Stimulated activated CD8-positive, alpha-beta memory T cell treated with anti-CD3 and anti-CD28 coated beads, Interleukin-12 subunit alpha, Interleukin-12 subunit beta, amount 100 ng/mL, for 1 hour (primary cell): ENCODE results near the gene PROK2.

Source experiments
- DNase-seq: peaks from one replicate; pipeline ENCODE4 v3.0.0-alpha.2; 2020; ENCODE audit warnings: low read depth

PROK2 gene

DNA sequence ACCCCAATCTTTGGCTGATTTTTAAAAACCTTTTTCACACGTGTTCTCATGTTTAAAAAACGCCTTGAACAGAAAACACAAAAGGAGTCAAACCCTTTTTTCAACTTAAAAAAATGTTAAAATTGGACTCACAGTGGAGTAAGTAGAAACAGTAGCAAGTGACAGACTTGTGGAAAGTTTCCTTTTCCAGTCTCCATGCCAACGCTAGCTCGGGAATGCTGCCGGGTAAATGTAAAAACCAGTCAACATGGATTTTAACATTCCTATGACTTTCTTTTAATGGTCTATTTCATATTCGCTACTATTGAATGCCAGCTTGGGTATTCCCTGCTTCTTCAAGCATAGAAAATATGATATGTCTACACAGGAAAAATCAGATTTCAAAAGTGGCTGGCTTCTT lies 1.6 kb upstream of the PROK2 start:
- no peak for DNase-seq

DNA sequence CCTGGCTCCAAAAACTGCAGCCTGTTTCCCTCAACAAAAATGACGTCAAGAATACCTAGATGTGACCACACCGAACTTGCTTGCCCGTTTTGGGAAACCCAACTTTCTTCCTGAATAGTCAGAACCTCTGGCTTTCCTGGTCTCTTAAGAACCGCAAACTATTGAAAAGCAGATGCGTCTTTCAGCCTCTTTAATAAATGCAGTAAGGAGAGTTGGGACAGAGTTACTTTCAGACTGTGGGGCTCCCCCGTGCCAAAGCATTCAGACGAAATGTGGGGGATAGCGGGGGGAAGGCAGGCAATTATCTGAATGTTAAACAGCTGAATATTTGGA lies 1.2 kb upstream of the PROK2 start:
- no peak for DNase-seq

DNA sequence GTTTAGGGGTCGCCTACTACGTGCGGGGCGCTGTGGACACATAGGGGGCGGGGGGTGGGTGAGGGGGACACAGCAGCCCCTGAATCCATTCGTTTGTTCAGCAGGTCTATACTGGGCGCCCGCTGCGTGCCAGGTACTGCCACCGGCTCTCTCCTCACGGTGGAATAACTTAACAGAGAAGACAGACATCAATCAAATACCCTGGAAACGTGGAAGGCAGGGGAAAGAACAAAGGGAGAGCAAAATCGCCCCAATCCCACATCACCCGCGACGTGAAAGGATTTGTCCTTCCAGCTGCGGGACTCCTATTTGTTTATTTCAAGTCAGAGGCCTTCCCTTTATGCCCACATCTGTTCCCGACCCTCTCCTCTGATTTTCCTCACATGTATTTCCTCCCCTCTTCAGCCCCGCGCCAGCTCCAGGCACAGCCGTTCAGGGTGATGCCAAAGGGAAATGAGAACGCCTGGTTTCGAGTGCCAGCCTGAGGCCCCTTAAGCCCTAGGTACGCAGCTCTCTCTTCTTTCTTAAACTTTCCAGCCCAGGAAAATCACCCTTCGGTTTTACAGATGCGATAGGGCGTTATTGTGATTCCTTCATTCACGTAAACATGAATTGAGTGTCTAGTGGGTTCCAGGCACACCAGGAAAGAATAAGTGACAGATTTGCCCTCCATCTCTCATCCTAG lies 726 bp upstream of the PROK2 start:
- no peak for DNase-seq

DNA sequence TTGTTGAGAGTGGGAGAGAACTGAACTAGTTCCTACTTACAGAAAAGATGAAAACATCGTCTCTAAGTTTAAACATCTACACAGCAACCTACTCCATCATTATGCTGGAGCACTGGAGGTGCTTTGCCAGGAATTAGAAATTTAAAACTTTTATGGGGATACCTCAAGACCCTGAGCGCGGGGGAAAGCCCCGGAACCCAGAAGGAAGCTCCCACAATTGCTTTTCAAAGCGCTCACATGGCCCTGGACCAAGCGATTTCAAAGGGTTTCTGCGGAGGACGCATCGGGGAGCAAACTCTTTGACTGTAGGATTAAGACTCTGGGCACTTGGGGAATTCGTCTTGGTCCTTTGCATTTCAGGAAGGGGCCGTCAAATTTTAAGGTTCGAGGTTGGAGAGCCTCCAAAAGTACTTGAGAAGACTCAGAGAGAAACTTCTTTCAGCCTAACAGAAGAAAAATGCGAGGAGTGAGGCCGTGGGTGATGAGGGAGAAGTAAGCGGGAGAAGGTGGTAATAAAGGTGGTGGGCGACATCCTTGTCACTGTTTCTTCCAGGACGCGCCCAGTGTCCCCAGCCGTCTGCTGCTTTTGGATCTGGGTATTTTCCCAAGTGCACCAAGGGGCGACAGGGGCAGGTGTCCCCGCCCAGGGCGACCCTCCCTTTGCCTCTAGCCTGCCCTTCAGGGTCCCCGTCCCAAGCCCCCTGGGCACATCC lies 591 bp downstream of the PROK2 start:
- no peak for DNase-seq

DNA sequence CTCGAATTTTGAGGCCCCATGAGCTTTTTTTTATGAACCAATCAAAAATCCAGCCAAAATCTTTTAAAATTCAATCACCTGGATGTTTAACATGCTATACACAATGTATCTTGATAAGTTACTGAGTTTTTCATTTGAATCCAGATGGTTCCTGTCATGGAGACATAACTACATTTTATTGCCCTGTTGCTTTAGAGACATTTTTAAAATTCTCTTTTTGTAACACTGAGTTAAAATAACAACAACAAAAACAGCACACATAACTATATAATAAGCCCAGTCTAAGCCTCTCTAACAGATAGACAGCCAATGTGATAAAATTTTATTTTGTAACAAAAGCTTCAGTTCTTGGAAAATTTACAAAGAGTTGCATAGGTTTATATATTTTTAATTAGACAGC lies 1.8 kb downstream of the PROK2 start:
- no peak for DNase-seq

GRCh38 chr3:71780430-71780829 lies 4.5 kb downstream of the PROK2 start:
- DNase-seq: no peak

DNA sequence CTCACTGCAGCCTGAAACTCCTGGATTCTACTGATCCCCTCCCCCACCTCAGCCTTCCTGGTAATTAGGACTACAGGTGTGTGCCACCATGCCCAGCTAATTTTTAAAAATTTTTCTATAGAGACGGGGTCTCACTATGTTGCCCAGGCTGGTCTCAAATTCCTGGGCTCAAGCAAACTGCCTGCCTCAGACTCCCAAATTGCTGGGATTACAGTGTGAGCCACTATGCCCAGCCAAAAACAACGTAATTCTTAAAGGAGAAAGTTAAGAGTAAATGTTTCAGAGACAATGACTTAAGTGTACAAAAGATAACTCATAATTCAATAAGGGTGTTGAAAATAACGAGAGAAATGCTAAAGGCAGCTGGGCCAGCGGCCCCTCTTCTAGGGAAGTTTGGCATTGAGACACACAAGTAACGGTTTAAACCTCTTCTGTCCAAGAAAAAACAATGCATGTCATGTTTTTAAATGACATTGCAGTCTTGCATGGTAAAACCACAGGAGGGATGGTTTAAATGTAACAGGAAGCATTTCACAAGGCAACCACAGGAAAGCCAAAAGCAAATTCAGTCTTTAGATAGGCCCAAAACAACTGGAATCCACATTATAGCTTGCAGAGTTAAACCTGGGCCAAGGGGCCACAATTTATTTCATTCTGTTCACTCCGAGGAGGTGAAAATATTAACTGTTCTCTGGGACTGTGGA lies 5.1 kb downstream of the PROK2 start:
- DNase-seq: no peak

GRCh38 chr3:71778353-71778752 lies 6.6 kb downstream of the PROK2 start:
- no peak for DNase-seq

- DNase-seq: no peak
Measured at GRCh38 chr3:71776538-71776937, 8.4 kb downstream of the PROK2 start.

GRCh38 chr3:71771884-71772283 lies 13.1 kb downstream of the PROK2 start:
- DNase-seq: no peak

DNA sequence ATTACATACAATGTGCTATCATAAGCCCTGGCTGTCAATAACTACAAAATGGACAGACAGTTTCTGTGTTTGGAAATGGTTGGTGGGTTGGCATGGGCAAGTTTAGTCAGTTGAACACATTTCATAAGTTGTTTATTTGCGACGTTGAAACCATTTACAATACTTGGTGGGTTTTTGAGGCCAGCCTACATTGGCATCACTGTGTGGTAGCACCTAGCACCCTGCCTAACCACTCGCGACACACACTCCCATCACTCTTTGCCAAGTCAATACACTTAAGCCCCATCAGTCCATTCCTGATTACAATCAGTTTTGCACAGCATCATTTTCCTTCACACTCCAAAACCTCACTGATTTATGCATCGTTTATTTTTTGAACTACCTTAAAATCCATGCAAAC lies 13.8 kb downstream of the PROK2 start:
- no peak for DNase-seq

- no peak for DNase-seq
Measured at GRCh38 chr3:71763426-71763825, 21.5 kb downstream of the PROK2 start.

DNA sequence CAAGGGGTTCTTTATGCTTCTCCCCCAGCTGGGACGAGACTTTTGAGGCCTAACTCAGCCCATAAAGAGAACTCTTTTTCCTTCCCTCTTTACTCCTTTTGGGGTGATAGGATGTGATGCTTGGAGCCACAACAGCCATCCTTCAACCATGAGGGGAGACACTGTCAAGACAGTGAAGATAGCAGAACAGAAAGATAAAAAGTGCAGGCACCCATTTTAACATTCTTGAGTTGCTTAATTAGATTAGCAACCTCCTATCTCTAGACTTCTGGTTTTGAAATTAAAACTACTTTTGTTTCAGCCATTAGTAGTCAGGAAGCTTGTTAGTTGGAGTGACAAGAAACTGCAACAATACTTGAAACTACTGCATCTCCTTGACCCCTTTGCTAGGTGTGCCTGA lies 24.8 kb downstream of the PROK2 start:
- no peak for DNase-seq

GRCh38 chr3:71759401-71759800 lies 25.5 kb downstream of the PROK2 start:
- DNase-seq: no peak

DNA sequence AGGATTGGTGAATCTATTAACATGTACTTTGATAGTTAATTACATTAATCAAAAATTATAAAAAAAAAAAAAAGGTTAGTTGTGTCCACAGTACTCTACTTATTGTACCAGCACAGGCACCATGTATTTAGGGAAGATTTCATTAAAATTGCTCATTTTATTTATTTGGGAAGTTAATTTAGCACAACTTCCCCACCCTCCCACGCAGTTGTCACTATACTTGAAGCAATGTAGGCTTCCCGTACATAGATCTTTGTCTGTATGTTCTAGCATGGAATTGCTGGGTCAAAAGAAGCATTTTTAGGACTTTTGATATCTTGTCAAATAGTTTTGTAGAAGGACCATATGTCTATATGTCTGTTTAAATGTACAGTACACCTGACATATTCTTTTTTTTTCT lies 26.9 kb downstream of the PROK2 start:
- DNase-seq: no peak

GRCh38 chr3:71754610-71755253 lies 30.2 kb downstream of the PROK2 start:
- DNase-seq: no peak

DNA sequence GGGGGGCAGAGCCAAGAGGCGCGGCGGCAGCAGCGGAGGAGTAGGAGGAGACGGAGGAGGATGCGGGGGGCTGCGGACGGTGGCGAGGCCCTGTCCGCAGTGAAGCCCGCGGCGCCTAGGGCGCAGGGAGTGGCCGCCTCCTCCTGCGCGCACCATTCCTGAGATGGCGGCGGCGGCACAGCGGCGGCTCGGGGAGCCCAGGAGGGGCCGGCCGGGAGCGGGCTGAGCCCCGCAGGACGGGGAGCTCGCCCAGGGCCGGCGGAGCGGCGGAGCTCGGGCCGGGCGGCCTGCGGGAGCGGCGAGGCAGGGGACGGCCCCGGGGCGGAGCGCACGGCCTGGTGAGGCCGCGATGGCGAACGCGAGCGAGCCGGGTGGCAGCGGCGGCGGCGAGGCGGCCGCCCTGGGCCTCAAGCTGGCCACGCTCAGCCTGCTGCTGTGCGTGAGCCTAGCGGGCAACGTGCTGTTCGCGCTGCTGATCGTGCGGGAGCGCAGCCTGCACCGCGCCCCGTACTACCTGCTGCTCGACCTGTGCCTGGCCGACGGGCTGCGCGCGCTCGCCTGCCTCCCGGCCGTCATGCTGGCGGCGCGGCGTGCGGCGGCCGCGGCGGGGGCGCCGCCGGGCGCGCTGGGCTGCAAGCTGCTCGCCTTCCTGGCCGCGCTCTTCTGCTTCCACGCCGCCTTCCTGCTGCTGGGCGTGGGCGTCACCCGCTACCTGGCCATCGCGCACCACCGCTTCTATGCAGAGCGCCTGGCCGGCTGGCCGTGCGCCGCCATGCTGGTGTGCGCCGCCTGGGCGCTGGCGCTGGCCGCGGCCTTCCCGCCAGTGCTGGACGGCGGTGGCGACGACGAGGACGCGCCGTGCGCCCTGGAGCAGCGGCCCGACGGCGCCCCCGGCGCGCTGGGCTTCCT lies 31.0 kb downstream of the PROK2 start, which contains the start of gene GPR27:
TSS of gene GPR27 (plus strand) at position 155 of the 909 bp plus-strand sequence. CDS start at position 350, 195 bp downstream.
- no peak for DNase-seq

DNA sequence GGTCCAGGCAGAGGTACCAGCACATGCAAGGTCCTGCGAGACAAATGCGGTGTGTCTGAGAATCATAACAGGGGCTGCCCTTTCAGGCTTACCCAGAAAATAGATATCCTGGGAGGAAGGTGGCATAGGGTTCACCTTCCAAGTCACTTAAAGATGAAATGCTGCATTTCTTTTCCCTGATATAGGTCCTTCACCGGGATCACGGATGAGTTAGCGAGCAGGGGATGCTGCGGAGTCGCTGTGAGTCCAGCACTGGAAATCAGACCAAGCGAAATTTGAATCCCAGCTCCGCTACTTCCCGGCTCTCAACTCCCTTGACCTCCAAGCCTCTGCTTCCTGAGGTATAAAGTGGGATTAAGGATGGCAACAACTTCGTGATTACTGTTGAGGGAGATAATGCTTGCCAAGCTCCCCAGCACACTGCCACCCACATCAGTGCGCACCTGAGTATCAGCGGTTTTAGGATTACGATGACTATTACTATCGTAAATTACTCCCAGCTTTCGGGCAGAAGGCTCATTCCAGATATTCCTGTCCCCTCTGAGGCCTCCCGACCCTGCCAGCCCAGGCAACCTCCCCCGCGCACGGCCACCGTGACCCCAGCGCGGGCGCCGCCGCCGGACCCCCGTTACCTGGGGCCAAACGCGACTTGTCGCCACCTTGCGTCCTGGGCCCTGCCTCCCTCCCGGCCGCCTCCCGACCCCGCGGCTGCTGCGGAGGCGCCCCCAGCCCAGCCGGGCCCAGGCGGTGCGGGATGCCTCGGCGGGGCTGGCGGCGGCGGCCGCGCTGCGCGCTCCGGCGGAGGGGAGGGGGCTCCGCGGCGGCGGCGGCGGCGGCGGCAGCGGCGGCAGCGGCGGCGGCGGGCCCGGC lies 31.9 kb downstream of the PROK2 start:
- DNase-seq: no peak

- no peak for DNase-seq
Measured at GRCh38 chr3:71751602-71752001, 33.3 kb downstream of the PROK2 start.

- no peak for DNase-seq
Measured at GRCh38 chr3:71744738-71745137, 40.2 kb downstream of the PROK2 start.

GRCh38 chr3:71742621-71743020 lies 42.3 kb downstream of the PROK2 start:
- DNase-seq: no peak
